NCI-H2171 treated with DMSO at 0.1 percent for 48 hours (cell line): ENCODE results near the gene IFIT1.
"Not testable (repeated sequence)": the region's sequence is repeated elsewhere in the genome, so short reads cannot be mapped to it uniquely, and the experiment has no call there.

Experiments
- DNase-seq: peaks from one replicate; lab custom pipeline; 2025; lab: John Stamatoyannopoulos, UW

Gene IFIT1

DNA sequence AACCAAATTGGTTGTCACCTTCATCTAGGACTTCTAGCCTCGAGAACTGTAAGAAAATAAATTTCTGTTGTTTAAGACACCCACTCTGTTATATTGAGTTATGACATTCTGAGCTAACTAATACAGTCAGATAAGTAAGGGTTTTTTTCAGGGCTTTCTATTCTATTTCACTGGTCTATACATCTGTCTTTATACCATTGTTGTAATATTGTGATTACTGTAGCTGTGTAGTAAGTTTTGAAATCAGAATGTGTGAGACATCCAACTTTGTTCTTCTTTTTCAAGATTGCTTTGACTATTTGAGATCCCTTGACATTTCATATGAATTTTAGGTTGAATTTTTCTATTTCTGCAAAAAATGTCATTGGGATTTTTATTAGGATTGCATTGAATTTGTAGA lies 7.5 kb downstream of the IFIT1 start:
- DNase-seq = no peak

DNA sequence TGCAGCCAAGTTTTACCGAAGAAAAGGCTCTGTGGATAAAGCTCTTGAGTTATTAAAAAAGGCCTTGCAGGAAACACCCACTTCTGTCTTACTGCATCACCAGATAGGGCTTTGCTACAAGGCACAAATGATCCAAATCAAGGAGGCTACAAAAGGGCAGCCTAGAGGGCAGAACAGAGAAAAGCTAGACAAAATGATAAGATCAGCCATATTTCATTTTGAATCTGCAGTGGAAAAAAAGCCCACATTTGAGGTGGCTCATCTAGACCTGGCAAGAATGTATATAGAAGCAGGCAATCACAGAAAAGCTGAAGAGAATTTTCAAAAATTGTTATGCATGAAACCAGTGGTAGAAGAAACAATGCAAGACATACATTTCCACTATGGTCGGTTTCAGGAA lies 10.6 kb downstream of the IFIT1 start:
- DNase-seq = no peak

- no peak for DNase-seq
These were observed 12.0 kb downstream of the IFIT1 start for GRCh38 chr10:89404104-89405047.

DNA sequence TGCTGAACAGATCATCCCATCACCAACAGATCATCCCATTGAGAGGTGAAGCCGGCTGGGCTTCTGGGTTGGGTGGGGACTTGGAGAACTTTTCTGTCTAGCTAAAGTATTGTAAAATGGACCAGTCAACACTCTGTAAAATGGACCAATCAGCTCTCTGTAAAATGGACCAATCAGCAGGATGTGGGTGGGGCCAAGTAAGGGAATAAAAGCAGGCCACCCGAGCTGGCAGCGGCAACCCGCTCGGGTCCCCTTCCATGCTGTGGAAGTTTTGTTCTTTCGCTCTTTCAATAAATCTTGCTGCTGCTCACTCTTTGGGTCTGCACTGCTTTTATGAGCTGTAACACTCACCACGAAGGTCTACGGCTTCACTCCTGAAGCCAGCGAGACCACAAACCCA lies 13.8 kb downstream of the IFIT1 start:
- DNase-seq = not testable (repeated sequence)

GRCh38 chr10:89407792-89408191 lies 15.4 kb downstream of the IFIT1 start:
- not testable (repeated sequence) for DNase-seq

DNA sequence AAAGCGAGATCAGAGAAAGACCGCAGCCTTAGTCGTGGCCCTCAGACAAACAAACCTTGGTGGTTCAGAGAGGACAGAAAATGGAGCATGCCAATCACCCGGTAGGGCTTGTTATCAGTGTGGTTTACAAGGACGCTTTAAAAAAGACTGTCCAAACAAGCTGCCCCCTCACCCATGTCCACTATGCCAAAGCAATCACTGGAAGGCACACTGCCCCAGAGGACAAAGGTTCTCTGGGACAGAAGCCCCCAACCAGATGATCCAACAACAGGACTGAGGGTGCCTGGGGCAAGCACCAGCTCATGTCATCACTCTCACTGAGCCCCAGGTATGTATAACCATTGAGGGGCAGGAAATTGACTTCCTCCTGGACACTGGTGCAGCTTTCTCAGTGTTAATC lies 16.9 kb downstream of the IFIT1 start:
- not testable (repeated sequence) for DNase-seq

DNA sequence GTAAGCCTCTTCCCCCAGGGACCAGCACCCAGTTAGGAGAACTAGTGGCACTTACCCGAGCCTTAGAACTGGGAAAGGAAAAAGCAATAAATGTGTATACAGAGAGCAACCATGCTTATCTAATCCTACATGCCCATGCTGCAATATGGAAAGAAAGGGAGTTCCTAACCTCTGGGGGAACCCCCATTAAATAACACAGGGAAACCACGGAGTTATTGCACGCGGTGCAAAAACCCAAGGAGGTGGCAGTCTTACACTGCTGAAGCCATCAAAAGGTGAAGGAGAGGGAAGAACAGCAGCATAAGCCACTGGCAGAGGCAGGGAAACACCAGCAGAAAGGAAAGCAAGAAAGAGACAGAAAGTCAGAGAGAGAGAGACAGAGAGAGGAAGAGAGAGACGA lies 18.1 kb downstream of the IFIT1 start:
- DNase-seq = not testable (repeated sequence)

DNA sequence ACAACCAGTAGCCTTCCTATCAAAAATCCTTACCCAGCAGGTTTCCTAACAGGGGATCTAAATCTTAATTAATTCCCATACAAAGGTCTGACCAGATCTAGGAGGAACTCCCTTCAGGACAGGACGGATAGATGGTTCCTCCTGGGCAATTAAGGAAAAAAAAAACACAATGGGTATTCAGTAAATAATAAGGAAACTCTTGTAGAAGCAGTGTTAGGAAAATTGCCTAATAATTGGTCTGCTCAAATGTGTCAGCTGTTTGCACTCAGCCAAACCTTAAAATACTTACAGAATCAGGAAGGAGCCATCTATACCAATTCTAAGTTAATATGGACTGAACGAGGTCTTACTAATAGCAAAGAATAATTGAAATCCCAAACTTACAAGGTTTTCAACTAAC lies 18.7 kb downstream of the IFIT1 start:
- not testable (repeated sequence) for DNase-seq

GRCh38 chr10:89412276-89412675 lies 19.9 kb downstream of the IFIT1 start:
- not testable (repeated sequence) for DNase-seq

DNA sequence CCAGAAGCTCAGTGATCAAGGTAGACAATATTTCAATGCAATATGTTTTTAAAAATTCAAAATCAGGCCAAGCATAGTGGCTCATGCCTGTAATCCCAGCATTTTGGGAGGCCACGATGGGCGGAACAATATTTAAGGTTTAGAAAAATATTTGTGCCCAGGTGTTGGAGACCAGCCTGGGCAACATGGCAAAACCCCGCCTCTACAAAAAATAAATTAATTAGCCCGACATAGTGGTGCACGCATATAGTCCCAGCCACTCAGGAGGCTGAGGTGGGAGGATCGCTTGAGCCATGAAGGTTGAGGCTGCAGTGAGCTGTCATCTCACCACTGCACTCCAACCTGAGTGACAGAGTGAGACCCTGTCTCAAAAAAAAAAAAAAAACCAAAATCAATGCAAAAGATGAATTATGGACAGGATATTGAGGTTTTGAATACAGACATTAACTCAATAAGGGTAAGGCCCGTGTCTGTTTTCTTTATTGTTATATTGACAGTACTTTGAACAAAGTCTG lies 21.0 kb downstream of the IFIT1 start:
- DNase-seq = no peak

DNA sequence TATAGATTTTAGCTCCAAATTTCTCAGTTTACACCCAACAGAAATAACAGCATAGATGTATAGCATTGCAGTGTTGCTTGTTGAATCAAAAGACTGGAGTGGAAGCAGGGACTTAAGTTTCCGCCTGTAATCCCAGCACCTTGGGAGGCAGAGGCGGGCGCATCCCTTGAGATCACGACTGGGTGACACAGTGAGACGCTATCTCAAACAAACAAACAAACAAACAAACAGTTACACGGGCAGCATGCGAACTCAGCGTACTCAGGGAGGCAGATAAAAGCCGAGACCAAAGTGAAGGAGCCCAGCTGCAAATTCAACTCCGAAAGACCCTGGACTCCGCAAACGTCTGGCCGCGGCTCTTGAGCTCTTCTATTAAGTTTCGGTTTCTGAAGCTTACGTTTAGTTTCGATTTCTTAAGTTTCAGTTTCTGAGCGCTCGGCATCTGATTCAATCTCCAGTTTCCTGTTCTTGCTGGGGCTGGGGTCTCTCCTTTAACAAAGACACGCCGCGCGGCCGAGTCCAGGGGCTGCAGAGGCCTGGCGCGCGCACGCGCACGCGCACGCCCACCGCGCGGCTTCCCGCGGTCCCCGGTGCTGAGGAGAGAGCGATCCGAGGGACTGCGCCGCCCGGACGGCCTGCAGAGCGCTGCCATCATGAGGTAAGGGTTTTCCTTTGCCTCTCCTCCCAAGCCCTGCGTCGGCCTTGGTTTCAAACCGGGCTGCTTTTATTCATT lies 21.9 kb downstream of the IFIT1 start, which contains the start of gene IFIT5:
IFIT5 (plus strand) TSS at position 423 of the 733 bp plus-strand sequence; CDS start at position 654, 231 bp downstream.
- DNase-seq = peak; percentile 71

DNA sequence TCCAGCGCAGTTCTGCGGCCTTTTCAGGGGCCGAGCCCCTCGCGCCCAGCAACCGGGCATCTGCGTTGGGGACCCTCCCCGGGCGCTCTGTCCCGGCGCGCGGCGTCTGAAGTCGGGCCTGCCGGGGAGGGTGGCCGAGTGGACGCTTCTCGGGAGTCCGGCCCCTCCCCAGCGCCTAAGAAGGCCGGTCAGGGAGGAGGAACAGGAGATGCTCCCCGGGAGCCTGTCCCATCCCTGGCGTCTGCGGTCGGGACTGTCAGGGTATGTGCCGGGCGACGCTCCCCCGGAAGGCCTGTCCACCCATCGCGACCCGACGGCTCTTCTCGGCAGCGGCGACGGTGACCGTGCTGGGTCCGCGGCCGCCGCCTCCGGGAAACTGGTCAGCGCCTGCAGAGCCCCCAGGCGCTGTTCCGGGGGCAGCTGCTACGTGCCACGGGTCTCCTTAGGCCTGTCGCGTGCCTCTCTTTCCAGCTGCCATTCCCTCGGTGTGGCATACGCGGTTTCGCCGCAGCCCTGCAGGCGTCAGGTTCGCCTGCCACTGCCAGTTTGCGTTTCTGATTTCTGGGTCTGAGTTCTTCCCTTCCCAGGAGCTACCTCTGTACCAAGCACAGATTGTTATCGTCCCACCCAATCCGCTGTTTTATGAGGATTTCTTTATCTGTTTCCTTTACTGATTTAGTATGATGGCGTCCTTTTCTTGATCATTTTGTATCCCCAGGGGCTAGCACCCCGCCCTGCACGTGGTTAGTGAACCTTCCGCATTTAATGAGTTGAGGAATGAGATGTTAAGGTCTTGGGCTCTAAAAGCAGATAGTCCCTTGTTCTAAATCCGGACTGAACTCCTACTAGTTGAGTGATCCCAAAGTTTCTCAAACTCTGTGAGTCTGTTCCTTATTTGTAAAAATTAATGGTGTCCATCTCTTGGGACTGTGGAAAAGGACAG lies 22.7 kb downstream of the IFIT1 start:
- DNase-seq = peak; percentile 6

- DNase-seq = no peak
These were observed 24.0 kb downstream of the IFIT1 start for GRCh38 chr10:89416465-89416864.

GRCh38 chr10:89419548-89419947 lies 27.1 kb downstream of the IFIT1 start:
- DNase-seq = no peak

- DNase-seq = no peak
These were observed 28.6 kb downstream of the IFIT1 start for GRCh38 chr10:89421018-89421476.

DNA sequence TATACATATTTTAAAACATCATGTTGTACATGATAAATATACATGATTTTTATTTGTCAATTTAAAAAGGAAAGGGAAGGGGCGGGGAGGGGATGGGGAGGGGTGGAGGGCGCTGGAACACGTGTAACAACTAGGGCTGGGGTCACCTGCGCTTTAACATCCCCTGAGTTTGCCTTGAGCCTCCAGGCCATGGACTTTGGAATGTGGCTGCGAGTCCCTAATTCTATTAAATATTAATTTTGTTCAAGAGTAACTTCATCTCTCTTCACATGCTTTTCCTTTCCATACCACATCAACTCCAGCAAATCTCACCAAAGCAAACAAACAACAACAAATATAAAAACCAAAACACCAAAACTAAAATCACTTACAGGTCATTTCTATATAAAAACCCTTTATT lies 32.6 kb downstream of the IFIT1 start:
- DNase-seq = no peak

- DNase-seq = peak; percentile 22
These were observed 33.9 kb downstream of the IFIT1 start for GRCh38 chr10:89426230-89426868.

GRCh38 chr10:89427629-89428028 lies 35.2 kb downstream of the IFIT1 start:
- DNase-seq = no peak

- DNase-seq = peak; percentile 13
These were observed 36.5 kb downstream of the IFIT1 start for GRCh38 chr10:89428877-89429276.

DNA sequence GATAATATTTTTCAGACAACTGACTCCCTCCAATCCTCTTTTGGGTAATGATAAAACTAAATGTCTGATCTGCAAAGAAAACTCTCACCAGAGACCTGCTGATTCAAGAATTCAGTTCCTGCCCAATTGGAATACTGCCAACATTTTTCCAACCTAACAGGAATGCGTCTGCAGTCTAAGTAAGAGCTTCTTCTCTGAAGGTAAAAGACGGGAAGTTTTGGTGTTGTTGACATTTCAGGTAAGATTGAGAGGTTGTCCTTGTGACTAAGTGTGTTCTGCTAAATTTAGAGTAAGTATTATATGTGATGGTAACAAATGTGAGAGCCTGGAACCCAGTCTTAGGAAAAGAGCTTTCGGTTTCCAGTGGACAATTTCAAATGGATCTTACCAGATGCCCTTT lies 39.6 kb downstream of the IFIT1 start:
- no peak for DNase-seq

DNA sequence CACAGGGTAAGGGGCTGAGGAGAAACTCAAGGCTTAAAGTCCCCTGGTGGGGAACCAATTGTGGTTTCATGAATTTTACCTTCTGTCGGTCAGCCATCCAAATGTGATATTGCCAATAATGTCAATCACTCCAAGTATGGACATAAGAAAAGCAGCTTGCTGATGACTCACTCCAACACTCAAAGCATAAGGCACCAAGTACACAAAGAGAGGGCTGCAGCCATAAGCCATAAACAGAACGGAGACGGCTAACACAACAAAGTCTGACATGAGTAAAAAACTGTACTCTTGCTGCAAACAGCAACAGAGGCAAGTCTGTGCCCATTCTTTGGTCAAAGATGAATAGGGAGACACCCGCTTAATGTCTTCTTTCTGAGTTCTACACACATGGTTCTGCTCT lies 46.1 kb downstream of the IFIT1 start:
- DNase-seq = no peak
